Posterior cingulate gyrus (tissue), 11 donors: Measurements from ENCODE around the gene ASTN2.
"Not testable (repeated sequence)": the region's sequence is repeated elsewhere in the genome, so short reads cannot be mapped to it uniquely, and the experiment has no call there.

ENCODE experiments used
- DNase-seq, 10 donors: peaks; one replicate each; pipeline versions ENCODE4 v3.0.0 to v3.0.0-alpha.2; 2020 to 2021; ENCODE audit warnings: mixed read lengths in 3 of 10
- intact Hi-C: fragments of 100-400 bp; cut with DNase I; formaldehyde crosslinking; loops from one replicate; pipeline ENCODE4 v1.15.1; 2023

The ASTN2 gene

GRCh38 chr9:117093891-117094844 is 320.7 kb downstream of the ASTN2 start:
- intact Hi-C loops = no loop called here
- no peak for DNase-seq

- no peak for DNase-seq
- intact Hi-C loops = no loop called here
These were observed 322.3 kb downstream of the ASTN2 start for GRCh38 chr9:117092582-117092981.

- intact Hi-C loops = no loop called here
- no peak for DNase-seq
These were observed 323.3 kb downstream of the ASTN2 start for GRCh38 chr9:117091529-117091928.

GRCh38 chr9:117088786-117089185 is 326.1 kb downstream of the ASTN2 start:
- intact Hi-C loops = no loop called here
- no peak for DNase-seq

- intact Hi-C loops = no loop called here
- peak in 1 of 10 donors; percentile 49 for DNase-seq
These were observed 326.7 kb downstream of the ASTN2 start for GRCh38 chr9:117088140-117088539.

GRCh38 chr9:117084221-117084620 is 330.6 kb downstream of the ASTN2 start:
- no peak for DNase-seq
- intact Hi-C loops = no loop called here

GRCh38 chr9:117083559-117083958 is 331.3 kb downstream of the ASTN2 start:
- intact Hi-C loops = no loop called here
- no peak for DNase-seq

- DNase-seq = no peak
- intact Hi-C loops = no loop called here
These were observed 333.1 kb downstream of the ASTN2 start for GRCh38 chr9:117081641-117082317.

GRCh38 chr9:117080765-117081390 is 334.0 kb downstream of the ASTN2 start:
- intact Hi-C loops = no loop called here
- no peak for DNase-seq

GRCh38 chr9:117076571-117077290 is 338.1 kb downstream of the ASTN2 start:
- DNase-seq = no peak
- intact Hi-C loops = loop anchor here (10.0 kb wide), 1 partner anchor 168 kb away; no protein-coding TSS in a partner anchor

- DNase-seq = no peak
- intact Hi-C loops = loop anchor here (10.0 kb wide), 1 partner anchor 169 kb away; no protein-coding TSS in a partner anchor
These were observed 339.2 kb downstream of the ASTN2 start for GRCh38 chr9:117075636-117076035.

- intact Hi-C loops = loop anchor here (10.0 kb wide), 1 partner anchor 170 kb away; no protein-coding TSS in a partner anchor
- DNase-seq = no peak
These were observed 339.9 kb downstream of the ASTN2 start for GRCh38 chr9:117074784-117075520.

- intact Hi-C loops = loop anchor here (10.0 kb wide), 1 partner anchor 170 kb away; no protein-coding TSS in a partner anchor
- no peak for DNase-seq
These were observed 340.6 kb downstream of the ASTN2 start for GRCh38 chr9:117074342-117074662.

GRCh38 chr9:117073539-117074341 is 341.1 kb downstream of the ASTN2 start:
- peak in 8 of 10 donors; percentile 60 to 90 (median 71) for DNase-seq
- intact Hi-C loops = loop anchor here (2.0 to 10.0 kb wide), 2 partner anchors 171 to 337 kb away; no protein-coding TSS in a partner anchor

GRCh38 chr9:117073071-117073470 is 341.8 kb downstream of the ASTN2 start:
- DNase-seq = no peak
- intact Hi-C loops = loop anchor here (2.0 to 10.0 kb wide), 2 partner anchors 172 to 338 kb away; no protein-coding TSS in a partner anchor

GRCh38 chr9:117072216-117072615 is 342.6 kb downstream of the ASTN2 start:
- no peak for DNase-seq
- intact Hi-C loops = loop anchor here (2.0 to 10.0 kb wide), 2 partner anchors 173 to 339 kb away; no protein-coding TSS in a partner anchor

- intact Hi-C loops = loop anchor here (2.0 to 10.0 kb wide), 2 partner anchors 173 to 339 kb away; no protein-coding TSS in a partner anchor
- DNase-seq = not testable (repeated sequence)
These were observed 343.1 kb downstream of the ASTN2 start for GRCh38 chr9:117071673-117072207.
